Measurements from ENCODE around the gene FAM161A.
"Not testable (repeated sequence)": the region's sequence is repeated elsewhere in the genome, so short reads cannot be mapped to it uniquely, and the experiment has no call there.

The FAM161A gene

DNA sequence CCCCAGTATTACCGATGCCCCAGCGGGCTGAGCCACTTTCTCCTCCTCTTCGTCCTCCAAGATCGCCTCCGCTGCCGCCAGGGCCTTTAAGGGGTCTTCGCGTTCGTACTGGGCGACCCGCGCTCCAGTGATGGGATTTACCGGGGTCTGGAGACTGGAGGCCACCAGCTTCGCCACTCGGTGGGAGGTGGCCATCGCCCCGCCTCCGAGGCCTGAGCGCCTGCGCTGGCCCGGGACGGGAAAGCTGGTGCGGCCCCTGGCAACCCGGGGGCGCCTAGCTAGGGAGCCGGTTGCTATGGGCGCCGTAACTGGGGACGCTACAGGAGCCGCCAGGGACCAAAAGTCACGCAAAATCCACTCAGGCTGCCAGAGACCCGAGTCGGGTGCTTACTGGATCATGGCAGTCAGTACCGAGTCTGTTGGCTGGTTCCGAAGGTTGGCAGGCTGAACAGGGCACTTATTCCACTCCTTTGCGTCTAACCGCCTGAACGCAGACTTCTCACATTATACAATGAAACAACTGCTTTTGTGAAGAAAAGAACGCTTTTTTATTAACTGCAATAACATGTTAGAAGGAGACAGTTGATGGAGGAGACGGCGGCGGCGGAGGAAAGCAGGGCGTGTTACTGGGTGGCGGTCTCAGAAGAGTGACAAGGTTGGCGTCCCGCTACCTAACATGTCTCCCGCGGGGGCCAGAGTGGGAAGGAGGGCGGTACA lies at the start of gene FAM161A:
Gene FAM161A, minus strand, starts transcription at position 214 of the 717 bp plus-strand sequence. Its CDS starts 19 bp downstream, at position 195.
- DNase-seq: peak; percentile 57 to 83

- no peak for DNase-seq
These were observed 46.4 kb upstream of the FAM161A start for GRCh38 chr2:61900281-61900680.

DNA sequence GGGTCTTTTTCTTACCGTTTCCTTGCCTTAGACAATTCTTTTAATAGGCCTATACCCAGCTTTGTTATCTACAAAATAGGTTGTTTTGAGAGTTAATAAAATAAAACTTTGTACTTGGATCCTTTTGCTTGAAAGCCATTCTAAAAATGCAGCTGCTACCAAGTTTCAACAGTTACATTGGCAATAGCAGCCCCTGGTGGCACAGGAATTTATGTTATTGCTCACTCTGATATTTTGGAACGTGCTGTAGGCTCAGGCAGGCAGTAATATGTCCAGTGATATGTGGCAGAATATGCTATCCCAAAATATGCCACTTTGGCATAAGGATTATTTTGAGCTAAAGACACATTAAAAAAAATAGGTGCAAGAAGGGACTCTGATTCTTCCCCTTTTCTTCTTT lies 45.0 kb upstream of the FAM161A start:
- peak in 1 of 2 experiments; percentile 22 for DNase-seq

DNA sequence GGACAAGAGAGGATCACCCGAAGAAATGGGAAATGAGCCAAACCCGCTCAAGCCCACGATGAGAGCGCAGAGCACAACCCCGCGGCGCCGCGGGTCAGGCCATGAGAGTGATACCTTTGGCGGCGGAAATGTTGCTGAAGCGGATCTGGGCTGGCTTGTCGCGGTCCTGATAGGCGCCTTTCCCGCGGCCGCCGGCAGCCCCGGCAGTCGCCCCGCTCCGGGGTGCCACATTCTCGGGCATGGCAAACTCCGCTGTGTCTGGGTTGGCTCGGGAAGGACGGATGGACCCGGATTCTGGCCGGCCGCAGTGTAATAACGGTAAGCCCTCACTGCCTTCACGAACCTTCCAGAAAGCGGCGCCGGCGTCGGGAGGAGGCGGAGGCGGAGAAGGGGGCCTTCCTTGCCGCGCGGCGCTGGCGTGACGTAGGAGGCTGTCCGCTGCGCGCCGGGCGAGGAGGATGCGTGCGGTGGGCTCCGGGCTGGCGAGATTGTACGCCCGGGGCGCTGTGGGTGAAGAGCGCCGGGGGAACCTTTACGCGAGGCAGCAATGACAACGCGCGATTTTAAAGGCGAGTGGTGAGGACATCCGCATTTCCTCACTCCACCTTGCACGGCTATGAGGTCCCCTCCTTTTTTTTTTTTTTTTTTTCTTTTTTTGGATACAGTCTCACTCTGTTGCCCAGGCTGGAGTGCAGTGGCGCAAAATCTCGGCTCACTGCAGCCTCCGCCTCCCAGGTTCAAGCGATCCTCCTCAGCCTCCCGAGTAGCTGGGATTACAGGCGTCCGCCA lies 34.6 kb upstream of the FAM161A start, which contains the start of gene CCT4:
Gene CCT4, minus strand, starts transcription at position 390 of the 789 bp plus-strand sequence. Its CDS starts 149 bp downstream, at position 241.
- DNase-seq: peak in 1 of 2 experiments; percentile 77

DNA sequence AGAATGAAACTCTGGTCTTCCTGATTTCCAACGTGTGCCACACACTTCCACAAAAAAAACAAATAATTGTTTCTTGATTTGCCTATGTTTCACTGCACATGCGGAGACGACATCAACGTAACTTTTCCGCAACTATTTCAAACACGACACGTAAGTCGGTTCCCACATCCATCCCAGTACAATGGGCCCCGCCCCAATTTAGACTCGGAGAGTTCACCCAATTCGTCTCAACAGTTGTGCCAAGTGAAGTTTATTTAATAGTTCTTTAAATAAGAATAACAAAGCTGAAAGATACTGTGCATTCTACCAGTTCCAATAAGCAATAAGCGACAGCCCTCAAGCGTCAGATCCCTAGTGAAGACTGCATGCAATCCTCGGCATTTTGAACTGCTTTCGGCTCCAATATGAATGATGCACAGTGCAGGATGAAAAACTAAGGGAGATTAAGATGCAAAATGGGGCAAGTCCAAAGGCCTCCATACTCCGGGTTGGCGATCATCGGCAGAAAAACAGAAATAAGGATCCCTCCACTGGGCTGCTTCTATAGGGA lies 33.9 kb upstream of the FAM161A start:
- DNase-seq: peak in 1 of 2 experiments; percentile 55

DNA sequence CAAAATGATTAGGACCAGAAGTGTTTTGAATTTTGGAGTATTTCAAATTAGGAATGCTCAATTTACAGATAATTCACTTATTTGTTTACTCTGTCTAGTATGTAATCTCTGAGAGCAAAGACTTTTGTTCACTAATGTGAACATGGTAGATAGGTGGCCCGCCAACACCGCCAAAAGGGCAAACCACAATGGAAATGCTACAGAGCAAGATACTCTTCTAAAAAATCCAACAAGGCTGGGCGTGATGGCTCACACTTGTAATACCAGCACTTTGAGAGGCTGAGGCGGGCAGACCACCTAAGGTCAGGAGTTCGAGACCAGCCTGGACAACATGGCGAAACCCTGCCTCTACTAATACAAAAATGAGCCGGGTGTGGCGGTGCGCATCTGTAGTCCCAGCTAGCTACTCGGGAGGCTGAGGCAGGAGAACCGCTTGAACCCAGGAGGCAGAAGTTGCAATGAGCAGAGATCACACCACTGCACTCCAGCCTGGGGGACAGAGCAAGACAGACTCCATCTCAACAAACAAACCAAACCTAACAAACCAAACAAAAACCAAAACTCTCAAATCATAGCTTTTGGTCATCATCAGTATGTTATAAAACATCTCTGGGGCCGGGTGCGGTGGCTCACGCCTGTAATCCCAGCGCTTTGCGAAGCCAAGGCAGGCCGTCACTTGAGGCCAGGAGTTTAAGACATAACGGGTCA lies 32.2 kb upstream of the FAM161A start:
- DNase-seq: no peak

DNA sequence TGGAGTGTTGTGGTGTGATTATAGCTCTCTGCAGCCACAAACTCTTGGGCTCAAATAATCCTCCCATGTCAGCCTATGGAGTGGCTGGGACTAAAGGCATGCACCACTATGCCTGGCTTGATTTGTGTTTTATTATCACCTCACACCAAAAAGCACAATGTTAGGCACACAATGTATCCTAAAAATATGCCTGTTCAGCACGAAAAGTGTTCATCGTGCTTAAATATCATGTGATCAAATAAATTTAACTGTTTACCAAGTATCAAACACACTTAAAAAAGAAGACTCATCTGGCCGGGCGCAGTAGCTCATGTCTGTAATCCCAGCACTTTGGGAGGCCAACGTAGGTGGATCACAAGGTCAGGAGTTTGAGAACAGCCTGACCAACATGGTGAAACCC lies 29.0 kb upstream of the FAM161A start:
- no peak for DNase-seq

- not testable (repeated sequence) for DNase-seq
These were observed 25.5 kb upstream of the FAM161A start for GRCh38 chr2:61879351-61879750.

- no peak for DNase-seq
These were observed 24.9 kb upstream of the FAM161A start for GRCh38 chr2:61878761-61879160.

GRCh38 chr2:61877571-61878245 lies 23.8 kb upstream of the FAM161A start:
- DNase-seq: no peak

- no peak for DNase-seq
These were observed 22.5 kb upstream of the FAM161A start for GRCh38 chr2:61876400-61876799.

GRCh38 chr2:61866482-61867089 lies 12.7 kb upstream of the FAM161A start:
- not testable (repeated sequence) for DNase-seq

GRCh38 chr2:61862085-61862484 lies 8.2 kb upstream of the FAM161A start:
- no peak for DNase-seq

DNA sequence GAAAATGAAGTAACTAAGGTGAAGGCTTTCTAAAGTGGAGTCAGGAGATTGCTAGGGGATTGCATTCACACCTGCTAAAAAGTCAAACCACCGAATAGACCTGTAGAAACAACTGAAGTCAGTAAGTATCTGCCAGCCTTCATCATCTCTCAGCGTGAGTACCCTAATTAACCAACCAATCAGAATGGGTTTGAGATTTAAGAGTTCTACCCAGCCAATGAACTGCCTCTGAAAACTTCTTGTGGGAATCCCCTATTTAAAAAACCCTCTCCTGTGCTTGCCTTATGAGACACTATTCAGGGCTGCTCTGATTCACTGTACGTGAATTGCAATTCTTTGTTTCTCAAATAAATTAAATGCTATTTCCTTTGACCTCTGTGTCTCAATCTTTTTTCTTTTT lies 3.4 kb upstream of the FAM161A start:
- no peak for DNase-seq

DNA sequence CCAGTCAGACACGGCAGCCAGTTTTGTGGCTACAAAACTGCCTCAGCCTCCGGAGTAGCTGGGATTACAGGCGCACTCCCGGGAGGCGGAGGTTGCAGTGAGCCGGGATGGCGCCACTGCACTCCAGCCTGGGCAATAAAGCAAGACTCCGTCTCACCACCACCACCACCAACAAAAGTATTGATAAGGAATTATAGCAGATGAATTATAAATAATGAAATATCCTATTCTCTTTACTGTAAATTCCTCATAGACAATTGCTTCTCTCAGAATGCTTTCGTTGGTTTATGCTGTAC lies 1.4 kb upstream of the FAM161A start:
- DNase-seq: no peak

- peak; percentile 91 to 97 for DNase-seq
These were observed 881 bp upstream of the FAM161A start for GRCh38 chr2:61854564-61855317.

- DNase-seq: peak in 1 of 2 experiments; percentile 81
These were observed 594 bp downstream of the FAM161A start for GRCh38 chr2:61853086-61853846.

GRCh38 chr2:61851270-61851669 lies 2.6 kb downstream of the FAM161A start:
- not testable (repeated sequence) for DNase-seq

GRCh38 chr2:61845320-61845719 lies 8.5 kb downstream of the FAM161A start:
- no peak for DNase-seq

- no peak for DNase-seq
These were observed 12.6 kb downstream of the FAM161A start for GRCh38 chr2:61841286-61841685.

DNA sequence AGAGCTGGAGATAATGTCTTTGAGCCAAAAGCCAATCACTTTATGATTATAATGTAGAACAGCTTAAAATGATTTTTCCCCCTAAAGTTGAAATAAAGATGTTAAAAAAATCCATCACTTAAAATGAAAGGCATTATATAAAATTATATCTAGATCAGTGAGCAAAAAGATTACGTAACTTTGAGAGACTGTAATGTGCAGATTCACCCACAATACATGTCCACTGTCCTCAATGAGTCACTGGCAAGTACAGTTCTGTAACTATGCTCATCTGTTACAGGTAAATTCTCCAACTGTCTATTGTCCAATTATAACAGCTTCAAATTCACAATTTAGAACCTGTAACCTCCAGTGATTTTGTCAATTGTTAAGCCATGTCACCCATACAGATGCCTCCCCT lies 19.0 kb downstream of the FAM161A start:
- DNase-seq: no peak
